ENCODE data around the gene DAB2IP.

GRCh38 chr9:121682201-121682600 lies 30.8 kb downstream of the DAB2IP start:
- TF ChIP-seq CTCF (IDR thresholded peaks at IDR 0.05; ENCODE audit: insufficient read depth, low read length, poor library complexity, severe bottlenecking), result no peak
- no peak for TF ChIP-seq EZH2phosphoT487 (conservative IDR thresholded peaks at IDR 0.05; ENCODE audit: low read length)
